H9 (cell line): ENCODE results near the gene CCND2. TPM values are rescaled to one million over a fixed set of nuclear protein-coding genes. Genes with fewer than 3 reads are reported as not detected.

ENCODE experiments used
- DNase-seq: peaks from one replicate; pipeline ENCODE4 v3.0.0-alpha.2; 2017
- H2AFZ ChIP-seq: one replicate; pipeline ENCODE4 v1.6.1; 2013; ENCODE audit warnings: mild to moderate bottlenecking, low read length, control low read depth, moderate library complexity
- H2AK5ac ChIP-seq: 2 replicates; pipeline ENCODE4 v1.6.1; 2013; ENCODE audit warnings: low read length, control low read depth, mixed read lengths; ENCODE audit not compliant: insufficient read length
- H2BK120ac ChIP-seq: one replicate; pipeline ENCODE4 v1.6.1; 2013; ENCODE audit warnings: low read depth, mild to moderate bottlenecking, low read length, control low read depth, inconsistent platforms; ENCODE audit not compliant: poor library complexity, severe bottlenecking
- H2BK12ac ChIP-seq: 2 replicates; pipeline ENCODE4 v1.6.1; 2013; ENCODE audit warnings: low read length, control low read depth, mixed read lengths, low read depth; ENCODE audit not compliant: insufficient read length
- H2BK15ac ChIP-seq: 2 replicates; pipeline ENCODE4 v1.6.1; 2013; ENCODE audit warnings: low read depth, low read length, control low read depth
- H2BK20ac ChIP-seq: one replicate; pipeline ENCODE4 v1.6.1; 2013; ENCODE audit warnings: low read depth, mild to moderate bottlenecking, low read length, control low read depth, inconsistent platforms; ENCODE audit not compliant: poor library complexity, severe bottlenecking
- H2BK5ac ChIP-seq: 2 replicates; pipeline ENCODE4 v1.6.1; 2013; ENCODE audit warnings: low read length, control low read depth, mixed read lengths; ENCODE audit not compliant: insufficient read length
- H3K14ac ChIP-seq: 2 replicates; pipeline ENCODE4 v1.6.1; 2013; ENCODE audit warnings: low read length, control low read depth; ENCODE audit not compliant: insufficient read depth
- H3K18ac ChIP-seq: 2 replicates; pipeline ENCODE4 v1.6.1; 2013; ENCODE audit warnings: low read depth, mild to moderate bottlenecking, mixed read lengths, low read length, control low read depth; ENCODE audit not compliant: insufficient read length
- H3K23ac ChIP-seq: 2 replicates; pipeline ENCODE4 v1.6.1; 2013; ENCODE audit warnings: low read length, control low read depth, mixed read lengths, low read depth; ENCODE audit not compliant: insufficient read length
- H3K23me2 ChIP-seq: 2 replicates; pipeline ENCODE4 v1.6.1; 2013; ENCODE audit warnings: low read depth, mild to moderate bottlenecking, mixed read lengths, low read length, control low read depth; ENCODE audit not compliant: insufficient read length, poor library complexity, severe bottlenecking
- H3K27ac ChIP-seq: 2 replicates; pipeline ENCODE4 v1.5.1; 2013; ENCODE audit warnings: low read length, control low read depth, mixed read lengths, low read depth; ENCODE audit not compliant: insufficient read length
- H3K27me3 ChIP-seq: 2 replicates; pipeline ENCODE4 v1.6.1; 2013; ENCODE audit warnings: low read length, control low read depth, inconsistent platforms; ENCODE audit not compliant: insufficient read depth
- H3K4ac ChIP-seq: 2 replicates; pipeline ENCODE4 v1.6.1; 2013; ENCODE audit warnings: low read depth, mild to moderate bottlenecking, control low read depth, inconsistent platforms, low read length, moderate library complexity
- H3K4me1 ChIP-seq: 2 replicates; pipeline ENCODE4 v1.6.1; 2013; ENCODE audit warnings: low read length, control low read depth, inconsistent platforms; ENCODE audit not compliant: insufficient read depth
- H3K4me2 ChIP-seq: 2 replicates; pipeline ENCODE4 v1.6.1; 2013; ENCODE audit warnings: low read length, control low read depth, mixed read lengths; ENCODE audit not compliant: insufficient read length, insufficient read depth
- H3K56ac ChIP-seq: 2 replicates; pipeline ENCODE4 v1.6.1; 2013; ENCODE audit warnings: low read depth, mild to moderate bottlenecking, mixed read lengths, low read length, control low read depth; ENCODE audit not compliant: insufficient read length
- H3K79me1 ChIP-seq: 2 replicates; pipeline ENCODE4 v1.6.1; 2013; ENCODE audit warnings: low read depth, mild to moderate bottlenecking, moderate library complexity, low read length, control low read depth, inconsistent platforms; ENCODE audit not compliant: insufficient read depth, poor library complexity, severe bottlenecking
- H3K79me2 ChIP-seq: 2 replicates; pipeline ENCODE4 v1.6.1; 2013; ENCODE audit warnings: low read length, control low read depth, inconsistent platforms; ENCODE audit not compliant: insufficient read depth
- H3K9ac ChIP-seq: 2 replicates; pipeline ENCODE4 v1.6.1; 2013; ENCODE audit warnings: low read length, control low read depth, mixed read lengths; ENCODE audit not compliant: insufficient read length; ENCODE audit errors: extremely low read depth
- H3K9me3 ChIP-seq: one replicate; pipeline ENCODE4 v1.6.1; 2013; ENCODE audit warnings: low read depth, low read length, inconsistent platforms; ENCODE audit not compliant: control insufficient read depth
- H3T11ph ChIP-seq: one replicate; pipeline ENCODE4 v1.6.1; 2013; ENCODE audit warnings: mild to moderate bottlenecking, low read length, control low read depth, inconsistent platforms
- H4K20me1 ChIP-seq: one replicate; pipeline ENCODE4 v1.6.1; 2013; ENCODE audit not compliant: control insufficient read depth, insufficient read length, insufficient read depth
- H4K5ac ChIP-seq: 2 replicates; pipeline ENCODE4 v1.6.1; 2013; ENCODE audit warnings: low read depth, mild to moderate bottlenecking, mixed read lengths, low read length, control low read depth; ENCODE audit not compliant: insufficient read length
- H4K8ac ChIP-seq: replicated peaks from 2 replicates; pipeline ENCODE4 v1.6.1; 2013; ENCODE audit warnings: low read length, control low read depth, mixed read lengths, low read depth; ENCODE audit not compliant: insufficient read length
- H4K91ac ChIP-seq: 2 replicates; pipeline ENCODE4 v1.6.1; 2013; ENCODE audit warnings: low read depth, mild to moderate bottlenecking, moderate library complexity, mixed read lengths, low read length, control low read depth; ENCODE audit not compliant: insufficient read length
- H3K27ac Mint-ChIP-seq, 3 experiments: 2 replicates in 2 of 3; 3 replicates in 1 of 3; pipeline ENCODE4 v1.8.0; 2020 to 2021; ENCODE audit warnings: mixed read lengths in 3 of 3, mild to moderate bottlenecking in 1 of 3, moderate library complexity in 1 of 3
- H3K27me3 Mint-ChIP-seq: 2 replicates; pipeline ENCODE4 v1.8.0; 2021; ENCODE audit warnings: low read depth, mild to moderate bottlenecking, moderate library complexity, mixed read lengths
- H3K36me3 Mint-ChIP-seq, 3 experiments: 2 replicates in 2 of 3; 3 replicates in 1 of 3; pipeline ENCODE4 v1.8.0; 2020 to 2021; ENCODE audit warnings: low read depth in 3 of 3, mixed read lengths in 3 of 3; ENCODE audit not compliant: insufficient read depth in 1 of 3
- H3K4me1 Mint-ChIP-seq, 2 experiments: 2 replicates each; pipeline ENCODE4 v1.8.0; 2020; ENCODE audit warnings: mixed read lengths in 2 of 2
- H3K4me3 Mint-ChIP-seq, 2 experiments: 2 replicates in 1 of 2; 3 replicates in 1 of 2; pipeline ENCODE4 v1.8.0; 2020 to 2021; ENCODE audit warnings: mild to moderate bottlenecking in 2 of 2, mixed read lengths in 2 of 2, moderate library complexity in 1 of 2
- H3K9me3 Mint-ChIP-seq, 2 experiments: 2 replicates in 1 of 2; 3 replicates in 1 of 2; pipeline ENCODE4 v1.8.0; 2020; ENCODE audit warnings: mild to moderate bottlenecking in 2 of 2, mixed read lengths in 2 of 2, moderate library complexity in 1 of 2
- CTCF ChIP-seq: fragments of 200-600 bp; sonication (generic); conservative IDR thresholded peaks from 3 replicates; pipeline ENCODE4 v1.8.0; 2021; ENCODE audit warnings: antibody characterized with exemption, mild to moderate bottlenecking
- WGBS: extraction: QIAGEN DNeasy Blood & Tissue Kit; methylation state at CpG from one replicate; pipeline ENCODE4 v1.1.7; 2013; ENCODE audit warnings: missing lambda C conversion rate, low lambda C conversion rate, mixed read lengths; ENCODE audit not compliant: insufficient read length; ENCODE audit errors: extremely low coverage; 5-methylcytosine and 5-hydroxymethylcytosine counted together
- total RNA-seq: library from RNA; stranded (reverse); gene quantifications from 2 replicates; pipeline ENCODE4 v1.2.1, GENCODE V29; 2021

Gene CCND2
- total RNA-seq, 1 experiment from 2014 or later, result 104 TPM

GRCh38 chr12:4311776-4312175 lies 38.2 kb downstream of the CCND2 start:
- no peak overlapping the region for H3K27ac Mint-ChIP-seq
- no peak overlapping the region for H2AFZ ChIP-seq
- H3K14ac ChIP-seq, result no peak overlapping the region
- no peak overlapping the region for H3K23ac ChIP-seq
- no peaks in the 10 kb centered on the region for H3K9me3 ChIP-seq
- no peak overlapping the region for H3K56ac ChIP-seq
- no peaks in the 10 kb centered on the region for H3K23me2 ChIP-seq
- DNase-seq, result no peak
- no peak overlapping the region for H2BK12ac ChIP-seq
- H3K79me2 ChIP-seq, result no peaks in the 10 kb centered on the region
- H3K18ac ChIP-seq, result no peak overlapping the region
- H2BK5ac ChIP-seq, result no peak overlapping the region
- H4K91ac ChIP-seq, result no peak overlapping the region
- WGBS, result no CpG with 5 or more reads among the region's 5 CpGs
- H3K4me1 ChIP-seq, result no peaks in the 10 kb centered on the region; the same call in 1 of the 2 replicates
- no peak overlapping the region for H2BK20ac ChIP-seq
- no peak overlapping the region for H3T11ph ChIP-seq
- H4K5ac ChIP-seq, result no peak overlapping the region
- no peaks in the 10 kb centered on the region for H3K27me3 Mint-ChIP-seq
- no peak overlapping the region for H3K9ac ChIP-seq
- no peak overlapping the region for H2BK120ac ChIP-seq
- H3K4me2 ChIP-seq, result no peak overlapping the region
- H4K20me1 ChIP-seq, result no peaks in the 10 kb centered on the region
- no peak overlapping the region for H4K8ac ChIP-seq
- H3K9me3 Mint-ChIP-seq, result no peaks in the 10 kb centered on the region
- TF ChIP-seq CTCF, result no peak
- H3K79me1 ChIP-seq, result no peaks in the 10 kb centered on the region
- H3K27ac ChIP-seq, result no peak overlapping the region
- H3K36me3 Mint-ChIP-seq, result peaks cover 0 to 3% (median 2%) of the 10 kb centered on the region in 3 experiments; a peak in 4 of 7 replicates
- H3K4me1 Mint-ChIP-seq, result peaks cover 18 to 22% of the 10 kb centered on the region in 2 experiments
- H2BK15ac ChIP-seq, result no peak overlapping the region
- H2AK5ac ChIP-seq, result no peak overlapping the region
- H3K4ac ChIP-seq, result no peak overlapping the region
- no peak overlapping the region for H3K4me3 Mint-ChIP-seq
- no peaks in the 10 kb centered on the region for H3K27me3 ChIP-seq
